ENCODE measurements around the gene C19orf47. TPM values are rescaled to one million over a fixed set of nuclear protein-coding genes. Genes with fewer than 3 reads are reported as not detected.

The C19orf47 gene
- total and polyA plus RNA-seq, 8 donors: 0.58 to 59.7 (median 8.6) TPM

DNA sequence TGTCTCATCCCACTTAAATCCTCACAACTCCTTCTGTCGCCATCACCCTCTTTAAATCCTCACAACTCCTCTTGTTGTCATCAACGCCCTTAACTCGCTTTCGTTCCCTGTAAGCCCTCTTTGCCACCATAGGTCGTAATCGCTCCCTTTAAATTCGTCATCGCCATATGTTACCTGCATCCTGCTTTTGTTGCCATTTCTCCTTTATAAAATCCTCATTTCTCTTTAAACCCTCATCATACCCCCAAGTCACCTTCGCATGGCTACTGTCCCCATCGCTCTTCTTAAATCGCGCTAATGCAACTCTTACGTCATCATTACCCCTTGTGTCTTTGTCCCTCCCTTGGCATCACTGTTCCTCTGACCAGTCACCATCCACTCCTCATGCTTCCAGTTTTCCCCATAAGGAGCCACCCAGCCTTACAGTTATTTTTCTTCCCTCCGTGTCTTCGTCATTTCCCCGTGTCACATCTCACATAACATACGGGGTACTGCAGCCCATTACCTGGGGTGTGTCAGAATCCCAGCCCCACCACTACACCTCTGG is 837 bp upstream of the C19orf47 start:
- Histone ChIP-seq H3K4me1 (peaks cover 14 to 40% (median 29%) of the 10 kb centered on the region in 4 donors), H3K4me3 (peak overlapping the region; percentile 64 to 86 (median 70)), H3K27me3 (no peaks in the 10 kb centered on the region), H3K36me3 (peaks cover 0 to 10% (median 0%) of the 10 kb centered on the region in 4 donors), H3K9me3 (no peaks in the 10 kb centered on the region), H3K27ac (peak overlapping the region in 4 of 5 donors; percentile 76 to 87 (median 83))
- intact Hi-C loops (cut with DNase I; ENCODE audit: low total_unique reads): no loop called here
- DNase-seq: peak in 1 of 2 donors; percentile 57
- WGBS, 5 donors: 12 to 16% (median 14%) methylated on average over 17 of the region's 17 CpGs
- no peak for TF ChIP-seq EP300 (IDR thresholded peaks at IDR 0.05)
- TF ChIP-seq POLR2AphosphoS5 (IDR thresholded peaks at IDR 0.05): peak in 1 of 3 donors; percentile 22

GRCh38 chr19:40344422-40344821 is 3.8 kb downstream of the C19orf47 start:
- no peaks in the 10 kb centered on the region for H3K9me3 ChIP-seq
- intact Hi-C loops (cut with DNase I; ENCODE audit: low total_unique reads): no loop called here
- peaks cover 0 to 27% (median 22%) of the 10 kb centered on the region in 4 donors for H3K36me3 ChIP-seq
- no peak overlapping the region for H3K27ac ChIP-seq
- 67 to 81% (median 75%) methylated on average over 6 to 7 of the region's 7 CpGs for WGBS, 5 donors
- no peak for DNase-seq
- no peak overlapping the region for H3K4me3 ChIP-seq
- TF ChIP-seq, protein P1, sequence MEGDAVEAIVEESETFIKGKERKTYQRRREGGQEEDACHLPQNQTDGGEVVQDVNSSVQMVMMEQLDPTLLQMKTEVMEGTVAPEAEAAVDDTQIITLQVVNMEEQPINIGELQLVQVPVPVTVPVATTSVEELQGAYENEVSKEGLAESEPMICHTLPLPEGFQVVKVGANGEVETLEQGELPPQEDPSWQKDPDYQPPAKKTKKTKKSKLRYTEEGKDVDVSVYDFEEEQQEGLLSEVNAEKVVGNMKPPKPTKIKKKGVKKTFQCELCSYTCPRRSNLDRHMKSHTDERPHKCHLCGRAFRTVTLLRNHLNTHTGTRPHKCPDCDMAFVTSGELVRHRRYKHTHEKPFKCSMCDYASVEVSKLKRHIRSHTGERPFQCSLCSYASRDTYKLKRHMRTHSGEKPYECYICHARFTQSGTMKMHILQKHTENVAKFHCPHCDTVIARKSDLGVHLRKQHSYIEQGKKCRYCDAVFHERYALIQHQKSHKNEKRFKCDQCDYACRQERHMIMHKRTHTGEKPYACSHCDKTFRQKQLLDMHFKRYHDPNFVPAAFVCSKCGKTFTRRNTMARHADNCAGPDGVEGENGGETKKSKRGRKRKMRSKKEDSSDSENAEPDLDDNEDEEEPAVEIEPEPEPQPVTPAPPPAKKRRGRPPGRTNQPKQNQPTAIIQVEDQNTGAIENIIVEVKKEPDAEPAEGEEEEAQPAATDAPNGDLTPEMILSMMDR (IDR thresholded peaks at IDR 0.05): no peak
- TF ChIP-seq POLR2A (IDR thresholded peaks at IDR 0.05) (no peak), EP300 (IDR thresholded peaks at IDR 0.05) (no peak), POLR2AphosphoS5 (IDR thresholded peaks at IDR 0.05) (no peak)
- H3K4me1 ChIP-seq: peaks cover 9 to 41% (median 21%) of the 10 kb centered on the region in 4 donors
- H3K27me3 ChIP-seq: no peaks in the 10 kb centered on the region

DNA sequence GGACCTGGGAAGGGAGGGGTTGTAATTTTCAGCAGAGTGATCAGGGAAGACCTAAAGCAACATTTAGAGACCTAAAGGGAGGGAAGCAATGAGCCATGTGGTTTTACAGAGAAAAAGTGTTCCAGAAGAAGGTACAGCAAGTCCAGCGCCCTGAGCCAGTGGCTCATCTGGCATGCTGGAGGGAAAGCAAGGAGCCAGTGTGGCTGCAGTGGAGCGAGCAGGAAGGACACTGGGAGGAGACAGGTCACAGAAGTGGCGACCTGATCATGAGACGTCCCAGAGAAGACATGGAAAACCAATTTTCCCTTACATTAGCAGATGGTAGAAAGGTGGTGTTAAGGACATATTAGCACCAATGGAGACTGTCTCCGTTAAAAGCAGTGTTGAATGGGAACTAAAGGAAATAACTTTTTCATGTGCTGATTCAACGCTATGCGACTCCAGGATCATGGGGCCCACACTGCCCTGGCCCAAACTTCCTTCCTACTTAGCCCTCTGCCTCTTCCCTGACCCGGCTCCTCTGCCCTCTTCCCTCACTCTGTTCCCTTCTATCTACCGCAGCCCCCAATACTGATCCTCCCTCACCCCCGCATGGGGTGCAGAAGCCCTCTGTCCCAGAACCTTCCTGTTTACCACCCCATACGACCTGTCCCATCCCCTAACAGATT is 5.4 kb downstream of the C19orf47 start:
- peak overlapping the region in 1 of 5 donors; percentile 27 for H3K27ac ChIP-seq
- 82 to 91% (median 89%) methylated on average over 11 of the region's 11 CpGs for WGBS, 5 donors

DNA sequence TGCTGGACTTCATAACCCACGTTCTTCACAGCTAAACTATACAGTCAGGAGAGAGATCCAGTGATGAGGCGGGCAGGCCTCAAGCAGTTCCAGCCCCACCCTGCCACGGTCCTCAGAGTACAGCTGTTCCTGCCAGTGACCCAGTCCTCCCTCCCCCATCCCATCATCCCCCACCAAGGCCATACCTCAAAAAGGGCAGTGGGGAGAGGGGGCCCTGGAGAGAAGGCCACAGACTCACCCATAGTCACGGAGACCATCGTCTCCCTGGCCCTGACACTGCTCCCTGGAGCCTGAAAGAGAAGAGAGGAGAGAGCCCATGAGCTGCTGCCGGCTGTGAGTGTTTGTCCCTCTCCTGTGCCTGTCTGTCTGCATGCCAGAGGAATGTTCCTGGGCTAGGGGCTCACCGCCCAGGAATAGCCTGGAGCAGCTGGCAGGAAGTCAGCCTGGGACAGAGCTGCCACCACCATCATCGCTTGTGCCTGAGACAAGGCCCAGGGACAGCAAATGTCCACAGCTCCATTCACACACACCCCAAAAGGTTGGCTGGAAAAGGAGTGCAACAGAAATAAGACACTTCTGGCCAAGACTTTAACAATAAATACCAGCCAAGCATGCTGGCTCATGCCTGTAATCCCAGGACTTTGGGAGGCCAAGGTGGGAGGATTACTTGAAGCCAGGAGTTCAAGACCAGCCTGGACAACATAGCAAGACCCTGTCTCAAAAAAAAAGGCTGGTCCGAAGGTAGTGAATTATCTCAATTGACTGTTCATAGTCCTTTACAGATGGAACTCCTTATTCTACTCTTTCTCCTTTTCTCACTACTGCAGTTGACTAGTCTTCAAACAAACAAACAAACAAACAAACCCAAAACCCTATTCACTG is 6.4 kb downstream of the C19orf47 start:
- intact Hi-C loops (cut with DNase I; ENCODE audit: low total_unique reads): no loop called here
- DNase-seq: no peak
- H3K36me3 ChIP-seq: peaks cover 0 to 42% (median 37%) of the 10 kb centered on the region in 4 donors
- H3K4me1 ChIP-seq: peaks cover 0 to 25% (median 7%) of the 10 kb centered on the region in 4 donors
- no peak overlapping the region for H3K4me3 ChIP-seq
- H3K27ac ChIP-seq: peak overlapping the region in 2 of 5 donors; percentile 14 to 75
- 68 to 86% (median 77%) methylated on average over 7 to 9 of the region's 9 CpGs for WGBS, 5 donors
- no peaks in the 10 kb centered on the region for H3K9me3 ChIP-seq
- no peak for TF ChIP-seq EP300 (IDR thresholded peaks at IDR 0.05)
- TF ChIP-seq POLR2A (IDR thresholded peaks at IDR 0.05): no peak
- no peak for TF ChIP-seq POLR2AphosphoS5 (IDR thresholded peaks at IDR 0.05)
- TF ChIP-seq, protein P1 (IDR thresholded peaks at IDR 0.05): no peak
- H3K27me3 ChIP-seq: no peaks in the 10 kb centered on the region

More for the DNA sequence above, 5.4 kb downstream of the C19orf47 start:
- H3K4me1 ChIP-seq: peaks cover 9 to 35% (median 15%) of the 10 kb centered on the region in 4 donors
- TF ChIP-seq POLR2A (IDR thresholded peaks at IDR 0.05) (no peak), EP300 (IDR thresholded peaks at IDR 0.05) (no peak), POLR2AphosphoS5 (IDR thresholded peaks at IDR 0.05) (no peak)
- TF ChIP-seq, protein P1 (IDR thresholded peaks at IDR 0.05): no peak
- no peak for DNase-seq
- H3K36me3 ChIP-seq: peaks cover 0 to 39% (median 34%) of the 10 kb centered on the region in 4 donors
- H3K4me3 ChIP-seq: no peak overlapping the region
- H3K27me3 ChIP-seq: no peaks in the 10 kb centered on the region
- no peaks in the 10 kb centered on the region for H3K9me3 ChIP-seq
- intact Hi-C loops (cut with DNase I; ENCODE audit: low total_unique reads): no loop called here
